Measurements from ENCODE around the gene DDX23. TPM values are rescaled to one million over a fixed set of nuclear protein-coding genes. Genes with fewer than 3 reads are reported as not detected.

The DDX23 gene
- total and polyA plus RNA-seq, 9 donors: 48.0 to 108 (median 70.5) TPM

DNA sequence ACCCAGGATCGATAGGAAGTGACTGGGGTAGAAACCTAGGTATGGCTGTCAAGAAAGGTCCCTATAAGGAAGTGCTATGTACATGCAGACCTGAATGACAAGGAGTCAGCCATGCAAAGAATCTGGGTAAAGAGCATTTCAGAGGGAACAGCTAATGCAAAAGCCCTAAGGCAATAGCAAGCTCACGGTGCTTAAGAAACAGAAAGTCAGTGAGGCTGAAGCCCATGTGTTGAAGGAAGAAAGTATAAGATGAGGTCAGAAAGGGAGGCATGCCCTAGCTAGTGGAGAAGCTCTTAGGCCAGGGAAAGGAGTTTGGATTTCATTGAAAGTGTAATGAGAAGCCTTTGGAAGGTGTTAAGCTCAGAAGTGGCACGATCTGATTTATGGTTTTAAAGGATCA, 57.1 kb downstream of the DDX23 start:
- H3K9me3 ChIP-seq: no peaks in the 10 kb centered on the region
- intact Hi-C loops (cut with DNase I): loop anchor here in 3 of 4 donors (1.0 to 5.0 kb wide), 3 partner anchors 42 to 43 kb away; no protein-coding TSS in a partner anchor
- H3K27me3 ChIP-seq: no peaks in the 10 kb centered on the region
- TF ChIP-seq EP300 (IDR thresholded peaks at IDR 0.05) (no peak), POLR2A (IDR thresholded peaks at IDR 0.05) (no peak)
- TF ChIP-seq, protein P1, sequence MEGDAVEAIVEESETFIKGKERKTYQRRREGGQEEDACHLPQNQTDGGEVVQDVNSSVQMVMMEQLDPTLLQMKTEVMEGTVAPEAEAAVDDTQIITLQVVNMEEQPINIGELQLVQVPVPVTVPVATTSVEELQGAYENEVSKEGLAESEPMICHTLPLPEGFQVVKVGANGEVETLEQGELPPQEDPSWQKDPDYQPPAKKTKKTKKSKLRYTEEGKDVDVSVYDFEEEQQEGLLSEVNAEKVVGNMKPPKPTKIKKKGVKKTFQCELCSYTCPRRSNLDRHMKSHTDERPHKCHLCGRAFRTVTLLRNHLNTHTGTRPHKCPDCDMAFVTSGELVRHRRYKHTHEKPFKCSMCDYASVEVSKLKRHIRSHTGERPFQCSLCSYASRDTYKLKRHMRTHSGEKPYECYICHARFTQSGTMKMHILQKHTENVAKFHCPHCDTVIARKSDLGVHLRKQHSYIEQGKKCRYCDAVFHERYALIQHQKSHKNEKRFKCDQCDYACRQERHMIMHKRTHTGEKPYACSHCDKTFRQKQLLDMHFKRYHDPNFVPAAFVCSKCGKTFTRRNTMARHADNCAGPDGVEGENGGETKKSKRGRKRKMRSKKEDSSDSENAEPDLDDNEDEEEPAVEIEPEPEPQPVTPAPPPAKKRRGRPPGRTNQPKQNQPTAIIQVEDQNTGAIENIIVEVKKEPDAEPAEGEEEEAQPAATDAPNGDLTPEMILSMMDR (IDR thresholded peaks at IDR 0.05): no peak
- no peak overlapping the region for H3K4me3 ChIP-seq
- no peak for DNase-seq
- no peak overlapping the region for H3K27ac ChIP-seq
- no peaks in the 10 kb centered on the region for H3K4me1 ChIP-seq (ENCODE audit: insufficient read depth)
- 87 to 93% (median 92%) methylated on average over 3 of the region's 3 CpGs for WGBS, 3 donors
- no peaks in the 10 kb centered on the region for H3K36me3 ChIP-seq

DNA sequence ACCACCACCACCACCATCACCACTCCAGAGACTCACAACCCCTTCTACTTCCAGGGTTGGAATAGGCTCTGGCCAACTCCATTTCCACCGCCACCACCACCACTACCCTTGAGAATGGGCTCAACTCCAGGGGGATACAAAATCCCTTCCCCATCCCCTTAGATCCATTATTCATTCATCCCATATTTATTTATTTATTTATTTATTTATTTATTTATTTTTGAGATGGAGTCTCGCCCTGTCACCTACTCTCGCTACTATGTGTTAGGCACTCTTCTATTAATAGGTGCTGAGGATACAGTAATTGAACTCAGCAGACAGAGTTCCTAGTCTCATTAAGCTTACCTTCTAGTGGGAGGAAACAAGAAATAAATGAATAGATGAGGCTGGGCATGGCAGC, 58.3 kb downstream of the DDX23 start:
- no peak overlapping the region for H3K4me3 ChIP-seq
- H3K27ac ChIP-seq: no peak overlapping the region
- no peaks in the 10 kb centered on the region for H3K4me1 ChIP-seq (ENCODE audit: insufficient read depth)
- intact Hi-C loops (cut with DNase I): no loop called here
- DNase-seq: no peak
- no peaks in the 10 kb centered on the region for H3K9me3 ChIP-seq
- no peaks in the 10 kb centered on the region for H3K36me3 ChIP-seq
- TF ChIP-seq EP300 (IDR thresholded peaks at IDR 0.05) (no peak), POLR2A (IDR thresholded peaks at IDR 0.05) (no peak)
- TF ChIP-seq, protein P1 (IDR thresholded peaks at IDR 0.05): no peak
- WGBS, 3 donors: 91 to 96% (median 92%) methylated on average over 3 of the region's 3 CpGs
- no peaks in the 10 kb centered on the region for H3K27me3 ChIP-seq

DNA sequence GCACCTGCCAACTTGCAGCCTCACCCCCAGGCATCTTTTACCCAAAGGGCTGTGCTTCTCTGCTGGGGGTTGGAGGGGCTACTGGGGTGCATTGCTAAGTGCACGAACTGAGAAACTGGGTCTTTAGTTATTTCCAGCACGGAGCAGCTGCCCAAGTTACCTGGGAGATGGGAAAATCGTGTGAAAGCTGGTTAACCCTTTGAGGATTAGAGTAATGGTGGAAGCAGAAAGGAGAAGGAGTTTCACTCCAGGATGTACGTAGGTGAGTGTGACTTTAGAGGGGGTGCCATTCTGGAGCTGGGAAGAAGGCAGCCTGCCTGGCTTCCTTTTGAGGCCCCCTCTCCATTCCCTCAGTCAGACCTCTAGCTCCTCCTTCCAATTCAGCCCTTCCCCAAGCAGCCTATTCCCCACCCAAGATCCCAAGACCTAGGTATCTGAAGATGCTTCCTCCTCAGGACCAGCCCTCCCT, 62.1 kb downstream of the DDX23 start:
- TF ChIP-seq, protein P1 (IDR thresholded peaks at IDR 0.05): no peak
- TF ChIP-seq POLR2A (IDR thresholded peaks at IDR 0.05) (no peak), EP300 (IDR thresholded peaks at IDR 0.05) (no peak)
- WGBS, 3 donors: 12 to 14% (median 13%) methylated on average over 4 of the region's 4 CpGs
- intact Hi-C loops (cut with DNase I): no loop called here
- Histone ChIP-seq H3K4me1 (ENCODE audit: insufficient read depth) (peaks cover 11% of the 10 kb centered on the region), H3K9me3 (no peaks in the 10 kb centered on the region), H3K27ac (no peak overlapping the region), H3K27me3 (no peaks in the 10 kb centered on the region), H3K4me3 (peak overlapping the region; percentile 88), H3K36me3 (no peaks in the 10 kb centered on the region)
- DNase-seq: no peak

DNA sequence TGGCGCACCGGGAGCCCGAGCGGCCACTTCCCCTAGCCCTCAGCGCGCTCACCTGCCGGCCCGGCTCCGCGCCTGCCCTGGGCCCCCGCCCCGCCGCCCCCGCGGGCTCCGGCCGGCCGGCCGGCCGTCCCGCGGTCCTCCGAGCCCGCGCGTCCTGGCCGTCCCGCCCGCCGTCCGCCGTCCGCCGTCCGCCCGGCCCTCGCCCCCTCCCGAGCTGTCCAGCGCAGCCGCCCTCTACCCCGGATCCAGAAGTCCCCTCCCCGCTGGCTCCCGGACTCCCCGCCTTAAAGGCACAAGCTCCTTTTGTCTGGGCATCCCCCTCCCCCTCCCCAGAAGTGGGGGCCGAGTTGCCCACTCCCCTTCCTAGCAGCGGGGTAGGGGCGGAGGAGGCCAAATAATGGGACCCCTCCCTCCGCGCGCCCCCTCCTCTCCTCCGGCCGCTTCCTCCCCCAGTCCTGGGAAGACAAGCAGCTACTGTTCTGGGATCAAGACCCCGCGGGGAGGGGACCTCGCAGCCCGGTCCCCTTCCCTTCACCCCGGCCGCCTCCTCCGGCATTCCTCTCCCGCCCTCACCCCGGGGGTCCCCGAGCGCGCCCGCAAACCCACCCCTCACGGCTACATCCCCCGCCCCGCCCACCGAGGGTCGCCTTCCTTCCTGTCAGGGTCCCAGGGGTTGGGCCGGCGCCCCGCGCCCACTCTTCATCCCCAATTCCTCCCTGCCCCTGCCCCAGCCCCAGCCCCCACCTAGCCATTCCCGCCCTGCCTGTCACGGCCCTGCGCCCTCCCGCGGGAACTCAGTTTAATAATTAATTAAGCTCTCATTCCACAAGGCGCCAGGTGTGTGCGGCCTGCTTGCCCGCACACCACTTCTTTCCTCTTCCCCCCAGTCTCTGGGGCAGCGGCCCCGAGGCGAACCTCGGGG, 62.8 kb downstream of the DDX23 start, which contains the start of gene ADCY6:
ADCY6 (minus strand) TSS at position 236 of the 922 bp plus-strand sequence. CDS start 5,655 bp downstream, outside the sequence.
- peak; percentile 78 to 87 (median 84) for DNase-seq
- no peaks in the 10 kb centered on the region for H3K36me3 ChIP-seq
- H3K27me3 ChIP-seq: no peaks in the 10 kb centered on the region
- H3K27ac ChIP-seq: peak within 1 kb of the TSS; percentile 76 to 84
- intact Hi-C loops (cut with DNase I): no loop called here
- H3K4me1 ChIP-seq (ENCODE audit: insufficient read depth): peaks cover 11% of the 10 kb centered on the region
- peak within 1 kb of the TSS; percentile 88 for H3K4me3 ChIP-seq
- WGBS, 3 donors: 1% methylated on average over 49 to 86 of the region's 86 CpGs
- TF ChIP-seq POLR2A (IDR thresholded peaks at IDR 0.05) (no peak), EP300 (IDR thresholded peaks at IDR 0.05) (no peak)
- TF ChIP-seq, protein P1 (IDR thresholded peaks at IDR 0.05): no peak
- H3K9me3 ChIP-seq: no peaks in the 10 kb centered on the region
